Fibroblast of upper back skin (primary cell): Measurements from ENCODE around the gene ASPDH.
"Not testable (repeated sequence)": the region's sequence is repeated elsewhere in the genome, so short reads cannot be mapped to it uniquely, and the experiment has no call there.

Source experiments
- DNase-seq: peaks from one replicate; pipeline ENCODE4 v3.0.0-alpha.2; 2013

The ASPDH gene

GRCh38 chr19:50476224-50476906 lies 37.3 kb downstream of the ASPDH start, which contains the start of the genes EMC10 and GARIN5A:
Gene EMC10 (plus strand): TSS chr19:50476507. CDS start chr19:50476545, 38 bp downstream.
Gene GARIN5A (minus strand): TSS chr19:50476848. CDS start chr19:50476388, 460 bp downstream.
- DNase-seq, result peak; percentile 92

- DNase-seq, result no peak
Observed at GRCh38 chr19:50475736-50476223, 37.9 kb downstream of the ASPDH start.

- no peak for DNase-seq
Observed at GRCh38 chr19:50475101-50475568, 38.6 kb downstream of the ASPDH start.

GRCh38 chr19:50473336-50473735 lies 40.4 kb downstream of the ASPDH start:
- not testable (repeated sequence) for DNase-seq

- DNase-seq, result no peak
Observed at GRCh38 chr19:50468818-50469217, 44.9 kb downstream of the ASPDH start.

GRCh38 chr19:50467566-50467965 lies 46.1 kb downstream of the ASPDH start:
- no peak for DNase-seq

- no peak for DNase-seq
Observed at GRCh38 chr19:50466706-50467039, 47.0 kb downstream of the ASPDH start.

GRCh38 chr19:50465986-50466705 lies 47.6 kb downstream of the ASPDH start:
- DNase-seq, result no peak

GRCh38 chr19:50465000-50465399 lies 48.7 kb downstream of the ASPDH start:
- DNase-seq, result no peak

GRCh38 chr19:50464348-50464747 lies 49.4 kb downstream of the ASPDH start:
- DNase-seq, result no peak

- DNase-seq, result no peak
Observed at GRCh38 chr19:50462970-50463369, 50.7 kb downstream of the ASPDH start.
